ENCODE measurements around the gene SS18L1. TPM values are rescaled to one million over a fixed set of nuclear protein-coding genes. Genes with fewer than 3 reads are reported as not detected.

The SS18L1 gene
- total RNA-seq, 1 donor from 2014 or later: 16.3 TPM

DNA sequence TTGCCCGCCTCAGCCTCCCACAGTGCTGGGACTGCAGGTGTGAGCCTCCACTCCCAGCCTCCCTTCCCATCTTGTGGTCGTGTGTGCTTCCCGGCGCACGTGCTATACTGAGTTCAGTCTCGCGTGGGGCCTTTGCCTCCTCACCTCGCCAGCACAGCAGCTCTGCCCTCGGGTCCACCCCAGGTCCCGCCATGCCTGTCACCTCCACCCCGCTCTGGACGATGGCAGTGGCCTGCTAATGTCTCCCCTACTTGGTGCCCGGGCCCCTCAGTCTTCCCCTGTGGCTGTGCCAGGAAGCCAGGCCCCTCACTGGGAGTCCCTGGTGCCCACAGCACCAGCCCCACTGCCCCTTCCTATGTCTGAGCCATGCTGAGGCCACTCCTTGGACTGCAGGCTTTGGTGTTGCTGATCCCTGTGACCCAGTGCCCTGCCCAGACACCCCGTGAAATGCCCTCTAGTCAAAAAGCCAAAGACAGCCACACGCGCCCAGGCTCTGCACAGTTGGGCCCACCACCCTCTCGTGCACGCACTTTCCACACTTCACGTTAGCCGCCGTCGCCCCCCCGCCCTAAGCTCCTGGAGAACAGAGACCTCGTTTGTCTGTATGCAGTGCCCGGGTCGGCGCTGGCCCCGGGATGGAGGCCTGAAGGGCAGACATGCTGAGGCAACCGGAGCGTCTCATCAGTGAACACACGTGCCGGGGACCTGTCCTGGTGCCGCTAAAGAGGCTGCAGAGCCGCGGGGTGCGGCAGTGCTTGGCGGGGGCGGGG lies 62.2 kb downstream of the SS18L1 start:
- peaks cover 2% of the 10 kb centered on the region for H3K27me3 Mint-ChIP-seq (ENCODE audit: low read depth, unreplicated experiment)
- TF ChIP-seq, protein P1, sequence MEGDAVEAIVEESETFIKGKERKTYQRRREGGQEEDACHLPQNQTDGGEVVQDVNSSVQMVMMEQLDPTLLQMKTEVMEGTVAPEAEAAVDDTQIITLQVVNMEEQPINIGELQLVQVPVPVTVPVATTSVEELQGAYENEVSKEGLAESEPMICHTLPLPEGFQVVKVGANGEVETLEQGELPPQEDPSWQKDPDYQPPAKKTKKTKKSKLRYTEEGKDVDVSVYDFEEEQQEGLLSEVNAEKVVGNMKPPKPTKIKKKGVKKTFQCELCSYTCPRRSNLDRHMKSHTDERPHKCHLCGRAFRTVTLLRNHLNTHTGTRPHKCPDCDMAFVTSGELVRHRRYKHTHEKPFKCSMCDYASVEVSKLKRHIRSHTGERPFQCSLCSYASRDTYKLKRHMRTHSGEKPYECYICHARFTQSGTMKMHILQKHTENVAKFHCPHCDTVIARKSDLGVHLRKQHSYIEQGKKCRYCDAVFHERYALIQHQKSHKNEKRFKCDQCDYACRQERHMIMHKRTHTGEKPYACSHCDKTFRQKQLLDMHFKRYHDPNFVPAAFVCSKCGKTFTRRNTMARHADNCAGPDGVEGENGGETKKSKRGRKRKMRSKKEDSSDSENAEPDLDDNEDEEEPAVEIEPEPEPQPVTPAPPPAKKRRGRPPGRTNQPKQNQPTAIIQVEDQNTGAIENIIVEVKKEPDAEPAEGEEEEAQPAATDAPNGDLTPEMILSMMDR (IDR thresholded peaks at IDR 0.05; ENCODE audit: insufficient read depth, low read depth, low read length): no peak
- TF ChIP-seq EZH2 (IDR thresholded peaks at IDR 0.05; ENCODE audit: insufficient read depth, low read length): no peak

GRCh38 chr20:62206388-62206775 lies 62.8 kb downstream of the SS18L1 start:
- DNase-seq (ENCODE audit: low read depth) (no peak), FAIRE-seq (no peak)
- H3K4me1 ChIP-seq (ENCODE audit: insufficient read depth, low read length): peaks cover 8% of the 10 kb centered on the region
- no peak overlapping the region for H3K27ac ChIP-seq (ENCODE audit: low read depth, low read length)
- Mint-ChIP-seq H3K4me1 (ENCODE audit: low read depth, unreplicated experiment) (no peaks in the 10 kb centered on the region), H3K27ac (ENCODE audit: unreplicated experiment) (no peak overlapping the region), H3K36me3 (ENCODE audit: low read depth, unreplicated experiment) (peaks cover 10% of the 10 kb centered on the region), H3K4me3 (ENCODE audit: unreplicated experiment) (no peak overlapping the region), H3K27me3 (ENCODE audit: low read depth, unreplicated experiment) (peaks cover 5% of the 10 kb centered on the region), H3K9me3 (ENCODE audit: unreplicated experiment) (no peaks in the 10 kb centered on the region)
- no peak overlapping the region for H2AFZ ChIP-seq (ENCODE audit: low read depth, low read length)
- no peak for TF ChIP-seq EZH2 (IDR thresholded peaks at IDR 0.05; ENCODE audit: insufficient read depth, low read length)
- TF ChIP-seq, protein P1 (IDR thresholded peaks at IDR 0.05; ENCODE audit: insufficient read depth, low read depth, low read length): no peak
- H3K4me3 ChIP-seq (ENCODE audit: insufficient read depth, low read depth, low read length): no peak overlapping the region
- H3K9ac ChIP-seq (ENCODE audit: low read length): no peak overlapping the region
- peaks cover 2% of the 10 kb centered on the region for H3K27me3 ChIP-seq (ENCODE audit: insufficient read depth, low read length)
- no peaks in the 10 kb centered on the region for H3K36me3 ChIP-seq (ENCODE audit: insufficient read depth, low read length)
- no peaks in the 10 kb centered on the region for H3K79me2 ChIP-seq (ENCODE audit: insufficient read depth, low read length)
- peaks cover 15% of the 10 kb centered on the region for H4K20me1 ChIP-seq (ENCODE audit: insufficient read depth, low read length)
- H3K4me2 ChIP-seq (ENCODE audit: low read length): no peak overlapping the region
- H3K9me3 ChIP-seq (ENCODE audit: insufficient read depth, low read depth, low read length): no peaks in the 10 kb centered on the region

More for the DNA sequence above, 62.2 kb downstream of the SS18L1 start:
- no peak overlapping the region for H3K27ac Mint-ChIP-seq (ENCODE audit: unreplicated experiment)
- Histone ChIP-seq H3K79me2 (ENCODE audit: insufficient read depth, low read length) (no peaks in the 10 kb centered on the region), H3K36me3 (ENCODE audit: insufficient read depth, low read length) (no peaks in the 10 kb centered on the region), H4K20me1 (ENCODE audit: insufficient read depth, low read length) (peaks cover 15% of the 10 kb centered on the region), H3K4me3 (ENCODE audit: insufficient read depth, low read depth, low read length) (no peak overlapping the region), H3K27ac (ENCODE audit: low read depth, low read length) (no peak overlapping the region), H3K4me2 (ENCODE audit: low read length) (no peak overlapping the region), H3K9me3 (ENCODE audit: insufficient read depth, low read depth, low read length) (no peaks in the 10 kb centered on the region), H2AFZ (ENCODE audit: low read depth, low read length) (no peak overlapping the region), H3K9ac (ENCODE audit: low read length) (no peak overlapping the region), H3K4me1 (ENCODE audit: insufficient read depth, low read length) (peaks cover 8% of the 10 kb centered on the region), H3K27me3 (ENCODE audit: insufficient read depth, low read length) (peaks cover 2% of the 10 kb centered on the region)
- peaks cover 12% of the 10 kb centered on the region for H3K36me3 Mint-ChIP-seq (ENCODE audit: low read depth, unreplicated experiment)
- no peak for FAIRE-seq
- no peak for DNase-seq (ENCODE audit: low read depth)
- no peak overlapping the region for H3K4me3 Mint-ChIP-seq (ENCODE audit: unreplicated experiment)
- no peaks in the 10 kb centered on the region for H3K4me1 Mint-ChIP-seq (ENCODE audit: low read depth, unreplicated experiment)
- H3K9me3 Mint-ChIP-seq (ENCODE audit: unreplicated experiment): no peaks in the 10 kb centered on the region

All from astrocyte (in vitro differentiated cells and primary cell).